Subcutaneous abdominal adipose tissue (tissue), 5 donors: Measurements from ENCODE around the gene DNAJC4.

Experiments
- H3K27ac ChIP-seq: one replicate; pipeline ENCODE4 v1.7.0; 2013; ENCODE audit warnings: low read depth, mild to moderate bottlenecking, inconsistent platforms, low read length, moderate library complexity
- H3K27me3 ChIP-seq, 5 donors: one replicate each; pipeline ENCODE4 v1.7.0; 2013; ENCODE audit warnings: low read length in 5 of 5, inconsistent platforms in 1 of 5; ENCODE audit not compliant: control insufficient read depth in 5 of 5, insufficient read depth in 4 of 5
- H3K36me3 ChIP-seq, 5 donors: one replicate each; pipeline ENCODE4 v1.7.0; 2013; ENCODE audit warnings: low read length in 5 of 5; ENCODE audit not compliant: control insufficient read depth in 5 of 5, insufficient read depth in 5 of 5
- H3K4me1 ChIP-seq, 5 donors: one replicate each; pipeline ENCODE4 v1.7.0; 2013; ENCODE audit warnings: low read length in 5 of 5, mild to moderate bottlenecking in 3 of 5, moderate library complexity in 1 of 5; ENCODE audit not compliant: control insufficient read depth in 5 of 5, insufficient read depth in 5 of 5
- H3K4me3 ChIP-seq, 5 donors: one replicate each; pipeline ENCODE4 v1.7.0; 2013; ENCODE audit warnings: low read length in 5 of 5, low read depth in 1 of 5
- H3K9ac ChIP-seq, 5 donors: one replicate each; pipeline ENCODE4 v1.7.0; 2013; ENCODE audit warnings: low read length in 5 of 5, mild to moderate bottlenecking in 4 of 5, moderate library complexity in 3 of 5
- H3K9me3 ChIP-seq, 5 donors: one replicate each; pipeline ENCODE4 v1.7.0; 2013; ENCODE audit warnings: low read length in 5 of 5; ENCODE audit not compliant: control insufficient read depth in 5 of 5
- donor health status: healthy.
- donor health status: healthy.
- donor health status: healthy.
- donor health status: healthy.
- donor health status: healthy.

DNAJC4 gene

DNA sequence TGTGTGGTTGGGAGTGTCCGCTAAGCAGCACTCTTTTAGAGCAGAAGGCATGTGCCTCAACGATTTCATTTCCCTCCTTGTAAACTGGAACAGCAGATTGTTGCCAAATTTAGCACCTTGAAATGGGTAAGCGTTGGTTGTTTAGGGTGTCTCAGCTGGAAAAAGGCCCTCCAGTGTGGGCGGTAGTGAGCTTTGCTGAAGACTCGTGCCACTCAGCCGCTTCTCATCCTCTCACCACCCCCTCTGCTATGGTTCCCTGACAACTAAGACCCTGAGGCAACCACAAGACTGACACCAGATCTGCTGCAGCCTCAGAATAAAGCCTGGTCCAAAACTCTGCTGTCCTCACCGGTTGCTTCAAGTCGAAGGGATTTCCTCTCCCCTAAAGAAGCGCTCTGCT is 33.7 kb upstream of the DNAJC4 start:
- H3K9me3 ChIP-seq = no peaks in the 10 kb centered on the region
- H3K4me1 ChIP-seq = no peaks in the 10 kb centered on the region
- peaks cover 18 to 90% (median 82%) of the 10 kb centered on the region in 5 donors for H3K36me3 ChIP-seq
- no peaks in the 10 kb centered on the region for H3K27me3 ChIP-seq
- H3K9ac ChIP-seq = no peak overlapping the region
- H3K4me3 ChIP-seq = no peak overlapping the region
- H3K27ac ChIP-seq = no peak overlapping the region

DNA sequence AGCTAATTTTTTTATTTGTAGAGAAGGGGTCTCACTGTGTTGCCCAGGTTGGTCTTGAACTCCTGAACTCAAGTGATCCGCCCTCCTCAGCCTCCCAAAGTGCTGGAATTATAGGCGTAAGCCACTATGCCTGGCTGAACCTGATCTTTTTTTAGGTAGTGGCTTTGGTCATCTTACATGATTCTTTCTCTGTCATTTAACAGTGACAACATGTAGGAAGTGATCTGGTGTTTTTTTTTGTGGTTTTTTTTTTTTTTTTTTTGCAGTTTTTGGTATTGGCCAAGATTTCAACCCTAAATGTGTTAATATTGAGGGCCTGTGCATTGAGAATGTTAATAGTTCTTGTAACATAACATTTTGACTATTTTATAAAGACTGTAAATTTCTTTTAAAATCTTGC is 31.8 kb upstream of the DNAJC4 start:
- Histone ChIP-seq H3K27me3 (no peaks in the 10 kb centered on the region), H3K4me3 (no peak overlapping the region), H3K27ac (no peak overlapping the region), H3K4me1 (no peaks in the 10 kb centered on the region), H3K9ac (no peak overlapping the region), H3K36me3 (peaks cover 21 to 94% (median 87%) of the 10 kb centered on the region in 5 donors), H3K9me3 (no peaks in the 10 kb centered on the region)

DNA sequence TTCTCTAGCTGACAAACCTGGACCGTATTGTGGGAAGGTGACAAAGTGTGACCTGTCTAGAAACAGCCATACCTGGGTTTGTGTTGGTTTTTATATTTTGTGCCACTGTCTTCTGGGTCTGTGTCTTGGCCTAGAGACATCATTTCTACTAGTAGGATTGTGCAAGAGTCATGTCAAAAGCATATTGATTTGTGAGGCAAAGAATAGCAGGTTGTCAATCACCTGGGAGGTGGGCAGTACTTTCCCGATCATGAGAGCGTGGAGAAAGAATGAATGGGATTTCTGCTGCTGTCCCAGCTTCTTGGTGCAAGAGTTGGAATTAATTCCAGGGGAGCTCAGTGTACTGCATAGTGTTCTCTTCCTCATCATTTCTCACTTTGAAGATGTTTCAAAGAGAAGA is 28.8 kb upstream of the DNAJC4 start:
- Histone ChIP-seq H3K9me3 (no peaks in the 10 kb centered on the region), H3K27ac (no peak overlapping the region), H3K36me3 (peaks cover 10 to 80% (median 67%) of the 10 kb centered on the region in 5 donors), H3K27me3 (no peaks in the 10 kb centered on the region), H3K9ac (no peak overlapping the region), H3K4me3 (no peak overlapping the region), H3K4me1 (peaks cover 0 to 19% (median 16%) of the 10 kb centered on the region in 5 donors)

DNA sequence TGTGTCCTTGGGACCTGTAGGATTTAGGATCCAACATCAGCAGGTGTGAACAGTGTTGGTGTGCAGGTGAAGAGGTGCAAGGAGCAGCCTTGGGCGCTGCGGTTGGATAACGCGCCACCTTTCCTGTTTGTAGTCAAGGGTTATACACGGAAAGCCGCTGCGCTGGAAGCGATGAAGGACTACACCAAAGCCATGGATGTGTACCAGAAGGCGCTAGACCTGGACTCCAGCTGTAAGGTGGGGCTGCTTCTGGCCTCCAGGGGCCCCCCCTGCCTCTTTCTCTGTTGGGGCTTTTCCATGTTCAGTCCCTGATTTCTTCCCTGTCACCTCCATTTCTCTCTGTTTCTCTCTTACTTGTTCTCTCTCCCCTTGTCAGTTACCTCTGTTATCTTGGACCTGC is 27.4 kb upstream of the DNAJC4 start:
- H3K4me3 ChIP-seq = no peak overlapping the region
- peaks cover 4 to 65% (median 53%) of the 10 kb centered on the region in 5 donors for H3K36me3 ChIP-seq
- H3K27me3 ChIP-seq = no peaks in the 10 kb centered on the region
- no peak overlapping the region for H3K27ac ChIP-seq
- no peak overlapping the region for H3K9ac ChIP-seq
- peaks cover 0 to 33% (median 26%) of the 10 kb centered on the region in 5 donors for H3K4me1 ChIP-seq
- H3K9me3 ChIP-seq = no peaks in the 10 kb centered on the region

DNA sequence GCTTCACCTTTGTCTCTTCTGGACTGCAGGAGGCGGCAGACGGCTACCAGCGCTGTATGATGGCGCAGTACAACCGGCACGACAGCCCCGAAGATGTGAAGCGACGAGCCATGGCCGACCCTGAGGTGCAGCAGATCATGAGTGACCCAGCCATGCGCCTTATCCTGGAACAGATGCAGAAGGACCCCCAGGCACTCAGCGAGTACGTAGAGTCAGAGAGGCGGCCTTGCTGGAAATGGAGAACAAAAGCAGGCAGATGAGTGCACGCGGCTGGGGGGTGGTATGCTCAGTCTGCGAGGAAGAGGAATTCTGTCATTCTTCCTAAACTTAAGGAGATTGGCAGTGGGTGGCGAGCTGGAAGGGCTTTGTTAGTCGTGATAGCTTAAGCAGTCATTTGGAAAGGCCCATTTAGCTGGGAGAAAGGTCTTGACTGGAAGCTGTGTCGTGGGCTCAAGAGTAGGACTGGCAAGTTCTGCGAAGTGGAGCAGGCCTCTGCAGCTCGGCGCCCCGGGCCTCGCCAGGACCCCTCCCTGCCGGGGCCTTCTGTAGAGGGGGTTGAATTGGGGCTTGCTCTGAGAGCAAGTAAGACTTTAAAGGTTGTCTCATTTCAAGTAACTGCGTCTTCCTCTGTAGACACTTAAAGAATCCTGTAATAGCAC is 26.8 kb upstream of the DNAJC4 start:
- no peak overlapping the region for H3K27ac ChIP-seq
- peaks cover 3 to 60% (median 48%) of the 10 kb centered on the region in 5 donors for H3K36me3 ChIP-seq
- peaks cover 0 to 39% (median 31%) of the 10 kb centered on the region in 5 donors for H3K4me1 ChIP-seq
- no peak overlapping the region for H3K4me3 ChIP-seq
- no peaks in the 10 kb centered on the region for H3K9me3 ChIP-seq
- H3K27me3 ChIP-seq = no peaks in the 10 kb centered on the region
- no peak overlapping the region for H3K9ac ChIP-seq

DNA sequence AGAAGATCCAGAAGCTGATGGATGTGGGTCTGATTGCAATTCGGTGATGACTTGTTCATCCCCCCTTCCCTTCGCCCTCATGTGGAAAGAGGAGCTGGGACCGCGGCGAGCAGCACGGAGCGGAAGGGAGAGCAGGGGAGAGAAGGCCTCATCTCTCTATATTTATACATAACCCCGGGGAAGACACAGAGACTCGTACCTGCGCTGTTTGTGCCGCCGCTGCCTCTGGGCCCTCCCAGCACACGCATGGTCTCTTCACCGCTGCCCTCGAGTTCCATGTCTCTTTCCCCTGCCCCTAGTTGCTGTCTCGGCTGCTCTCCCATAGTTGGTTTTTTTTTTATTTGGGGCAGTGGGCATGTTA is 26.3 kb upstream of the DNAJC4 start:
- no peak overlapping the region for H3K9ac ChIP-seq
- H3K27ac ChIP-seq = no peak overlapping the region
- H3K4me1 ChIP-seq = peaks cover 0 to 44% (median 32%) of the 10 kb centered on the region in 5 donors
- no peak overlapping the region for H3K4me3 ChIP-seq
- peaks cover 3 to 56% (median 46%) of the 10 kb centered on the region in 5 donors for H3K36me3 ChIP-seq
- no peaks in the 10 kb centered on the region for H3K9me3 ChIP-seq
- H3K27me3 ChIP-seq = no peaks in the 10 kb centered on the region

DNA sequence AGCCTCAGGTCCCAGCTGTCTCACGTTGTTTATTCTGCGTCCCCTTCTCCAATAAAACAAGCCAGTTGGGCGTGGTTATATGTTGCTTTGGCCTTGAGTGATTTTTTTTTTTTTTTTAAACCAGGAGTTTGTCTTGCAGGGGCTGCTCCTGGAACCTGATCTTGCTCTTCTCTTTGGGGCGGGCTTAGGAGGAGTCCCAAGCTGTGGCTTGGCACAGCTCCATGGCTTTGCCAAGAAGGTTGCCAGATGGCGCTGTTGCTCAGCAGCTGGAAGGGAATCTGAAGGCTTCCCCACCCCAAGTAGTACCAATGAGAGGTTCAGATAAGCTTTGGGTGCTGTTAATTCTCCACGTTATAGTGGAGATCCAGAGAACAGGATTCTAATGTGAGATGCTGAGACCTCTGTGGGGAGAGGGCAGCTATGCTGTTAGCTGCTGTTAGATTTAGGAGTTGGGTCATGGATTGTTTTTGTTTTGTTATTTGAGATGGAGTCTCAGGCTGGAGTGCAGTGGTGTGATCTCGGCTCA is 25.8 kb upstream of the DNAJC4 start:
- no peak overlapping the region for H3K4me3 ChIP-seq
- no peak overlapping the region for H3K9ac ChIP-seq
- H3K36me3 ChIP-seq = peaks cover 3 to 55% (median 45%) of the 10 kb centered on the region in 5 donors
- H3K9me3 ChIP-seq = no peaks in the 10 kb centered on the region
- H3K27ac ChIP-seq = no peak overlapping the region
- H3K4me1 ChIP-seq = peaks cover 0 to 47% (median 32%) of the 10 kb centered on the region in 5 donors
- no peaks in the 10 kb centered on the region for H3K27me3 ChIP-seq

DNA sequence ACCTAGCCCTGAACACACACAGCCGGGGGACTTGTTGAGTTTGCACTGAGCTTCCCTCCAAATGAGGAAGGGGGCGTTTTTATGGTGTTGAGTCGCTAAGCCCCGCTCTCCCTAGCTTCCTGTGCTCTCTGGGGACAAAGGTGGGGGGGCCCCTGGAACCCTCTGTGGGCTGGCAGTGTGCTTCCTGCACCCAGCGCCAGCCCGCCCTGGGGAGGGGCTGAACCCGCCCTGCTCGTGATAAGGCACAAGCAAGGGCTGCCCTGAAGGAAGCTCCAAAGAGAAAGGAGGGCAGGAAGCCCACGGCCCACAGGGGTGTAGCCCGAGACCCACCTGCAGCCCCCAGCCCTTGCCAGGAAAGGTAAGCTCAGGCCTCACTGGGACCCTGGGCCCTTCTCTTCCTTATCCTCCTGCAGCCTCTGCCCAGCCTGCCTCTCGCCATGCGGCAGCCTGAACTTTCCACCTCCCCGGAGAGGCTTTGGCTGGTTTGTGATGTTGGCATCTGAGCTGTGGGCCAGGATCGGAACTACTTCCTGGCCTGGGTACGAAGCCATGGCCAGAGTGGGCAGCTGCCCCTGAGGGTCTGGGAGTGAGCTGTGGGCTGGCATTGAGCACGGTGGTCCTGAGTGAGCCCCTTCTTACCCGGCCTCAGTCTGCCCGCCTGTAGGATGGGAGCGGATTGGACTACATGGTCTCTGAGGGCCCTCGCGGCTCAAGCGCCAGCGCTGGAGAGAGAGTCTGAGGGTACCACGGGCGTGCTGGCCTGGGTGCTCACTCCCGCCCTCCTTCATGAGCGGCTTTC is 23.7 kb upstream of the DNAJC4 start, which contains the start of gene FERMT3:
Gene FERMT3, plus strand, starts transcription at position 265 of the 799 bp plus-strand sequence. CDS start 644 bp downstream, outside the sequence.
- H3K4me3 ChIP-seq = peak within 1 kb of the TSS; percentile 59 to 67 (median 63)
- H3K9ac ChIP-seq = peak within 1 kb of the TSS in 4 of 5 donors; percentile 72 to 85 (median 79)
- peak within 1 kb of the TSS; percentile 75 for H3K27ac ChIP-seq
- peaks cover 0 to 47% (median 32%) of the 10 kb centered on the region in 5 donors for H3K4me1 ChIP-seq
- peaks cover 2 to 47% (median 31%) of the 10 kb centered on the region in 5 donors for H3K36me3 ChIP-seq
- H3K9me3 ChIP-seq = no peaks in the 10 kb centered on the region
- H3K27me3 ChIP-seq = no peaks in the 10 kb centered on the region

DNA sequence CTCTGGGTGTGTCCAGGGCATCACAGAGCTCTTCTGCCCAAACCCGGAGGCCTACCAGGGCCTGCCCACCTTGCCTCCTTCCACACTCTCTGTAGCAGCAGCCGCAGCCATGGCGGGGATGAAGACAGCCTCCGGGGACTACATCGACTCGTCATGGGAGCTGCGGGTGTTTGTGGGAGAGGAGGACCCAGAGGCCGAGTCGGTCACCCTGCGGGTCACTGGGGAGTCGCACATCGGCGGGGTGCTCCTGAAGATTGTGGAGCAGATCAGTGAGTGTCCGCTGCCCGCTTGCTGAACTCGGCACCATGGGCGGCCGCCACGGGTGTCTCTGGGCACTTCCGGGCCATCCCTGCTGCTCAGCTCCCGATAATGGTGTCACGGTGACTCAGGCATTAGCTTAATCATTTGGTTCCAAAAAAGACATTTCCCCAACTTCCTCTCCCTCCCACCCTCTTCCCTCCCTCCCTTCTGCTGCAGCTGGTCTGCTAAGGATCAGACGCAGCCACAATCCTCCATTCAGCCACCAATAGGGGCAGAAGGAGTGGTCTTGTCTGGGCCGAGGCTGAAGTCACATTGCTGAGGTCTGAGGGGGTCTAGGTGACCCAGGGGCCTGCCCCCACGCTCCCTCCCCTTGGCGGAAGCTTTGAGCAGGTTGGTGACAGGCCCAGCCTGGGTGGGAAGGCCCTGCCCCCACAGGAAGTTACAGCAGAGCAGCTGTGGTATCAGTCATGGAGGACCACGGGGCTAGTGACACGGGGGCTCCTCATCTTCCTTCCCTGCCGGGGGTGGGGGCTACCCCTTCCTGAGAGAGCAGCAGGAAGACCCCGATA is 22.9 kb upstream of the DNAJC4 start:
- Histone ChIP-seq H3K27me3 (no peaks in the 10 kb centered on the region), H3K9me3 (no peaks in the 10 kb centered on the region), H3K36me3 (peaks cover 0 to 48% (median 30%) of the 10 kb centered on the region in 5 donors), H3K9ac (peak overlapping the region in 4 of 5 donors; percentile 72 to 85 (median 79)), H3K4me3 (peak overlapping the region; percentile 59 to 67 (median 63)), H3K4me1 (peaks cover 0 to 47% (median 32%) of the 10 kb centered on the region in 5 donors), H3K27ac (peak overlapping the region; percentile 75)
